ENCODE data around the gene TICAM1. TPM values are rescaled to one million over a fixed set of nuclear protein-coding genes. Genes with fewer than 3 reads are reported as not detected.

The TICAM1 gene
- total and polyA plus RNA-seq, 2 of the 8 experiments (the other 6 are each of a cell fraction or from before 2014, with no cell fraction given): 0.41 to 0.65 TPM

- H3K36me3 ChIP-seq (ENCODE audit: control insufficient read depth in 2 of 4, insufficient read depth in 4 of 4, low read length in 3 of 4): no peaks in the 10 kb centered on the region
- H3K79me2 ChIP-seq (ENCODE audit: control insufficient read depth in 1 of 2, insufficient read depth in 2 of 2, low read length in 2 of 2): no peaks in the 10 kb centered on the region
- H3K4ac ChIP-seq (replicated peaks; ENCODE audit: insufficient read length, low read depth, low read length): no peak overlapping the region
- no peak overlapping the region for H4K91ac ChIP-seq (replicated peaks; ENCODE audit: insufficient read length, low read length)
- H2AFZ ChIP-seq (ENCODE audit: low read length): no peak overlapping the region
- H3K4me2 ChIP-seq (ENCODE audit: insufficient read depth in 1 of 2, low read depth in 2 of 2, low read length in 2 of 2): no peak overlapping the region
- H3K14ac ChIP-seq (ENCODE audit: insufficient read length): no peak overlapping the region
- FAIRE-seq: no peak
- H2AK5ac ChIP-seq (ENCODE audit: low read depth, low read length): no peak overlapping the region
- H3K79me1 ChIP-seq (ENCODE audit: low read depth, low read length): no peaks in the 10 kb centered on the region
- peaks cover 0 to 3% (median 0%) of the 10 kb centered on the region in 4 experiments; a peak in 1 of 7 replicates for H3K4me1 ChIP-seq (replicated peaks in 1 of 4; ENCODE audit: control insufficient read depth in 3 of 4, insufficient read depth in 4 of 4, low read length in 3 of 4)
- H3K56ac ChIP-seq (replicated peaks; ENCODE audit: insufficient read length, low read depth, low read length): no peak overlapping the region
- DNase-seq (ENCODE audit: low read depth in 1 of 2, low spot score in 2 of 2): no peak
- peaks cover 3 to 4% of the 10 kb centered on the region in 2 experiments for H4K20me1 ChIP-seq (replicated peaks in 1 of 2; ENCODE audit: control insufficient read depth in 1 of 2, insufficient read depth in 2 of 2, low read length in 2 of 2)
- no peak overlapping the region for H3K4me3 ChIP-seq (ENCODE audit: extremely low read depth in 1 of 4, insufficient read depth in 2 of 4, low read depth in 3 of 4, low read length in 4 of 4)
- no peak overlapping the region for H3K18ac ChIP-seq (ENCODE audit: extremely low read depth, low read length)
- H4K8ac ChIP-seq (ENCODE audit: extremely low read depth, insufficient read depth, low read length): no peak overlapping the region
- H2BK12ac ChIP-seq (ENCODE audit: low read depth, low read length): no peak overlapping the region
- H3K23ac ChIP-seq (ENCODE audit: insufficient read length): no peak overlapping the region
- H3K27ac ChIP-seq (ENCODE audit: low read depth, low read length): no peak overlapping the region
- H4K5ac ChIP-seq (ENCODE audit: insufficient read length, low read depth, low read length): no peak overlapping the region
- 0 out of 7 replicates have a peak, but pooled peaks cover 0 to 2% (median 0%) of the 10 kb centered on the region in 4 experiments for H3K27me3 ChIP-seq (replicated peaks in 1 of 4; ENCODE audit: control insufficient read depth in 3 of 4, extremely low read depth in 1 of 4, insufficient read depth in 3 of 4, low read length in 3 of 4)
- no peaks in the 10 kb centered on the region for H3K23me2 ChIP-seq (ENCODE audit: low read depth, low read length)
- no peak overlapping the region for H2BK15ac ChIP-seq (ENCODE audit: low read length)
- ChIA-PET POLR2A (ENCODE audit: partially characterized antibody) (interaction anchor here (1.1 to 1.6 kb wide), 2 partner anchors 18 to 41 kb away, joined by 3 read pairs; no protein-coding TSS in a partner anchor), CTCF (ENCODE audit: partially characterized antibody) (interaction anchor here (0.9 to 2.2 kb wide), 4 partner anchors 10 to 40 kb away, joined by 3 to 15 read pairs (median 5); no protein-coding TSS in a partner anchor)
- no peak overlapping the region for H2BK20ac ChIP-seq (ENCODE audit: low read length)
- H2BK120ac ChIP-seq (replicated peaks; ENCODE audit: low read depth, low read length): no peak overlapping the region
- WGBS, 2 experiments (ENCODE audit: extremely low coverage in 1 of 2, insufficient coverage in 1 of 2, insufficient read length in 1 of 2, insufficient replicate concordance in 2 of 2, low coverage in 1 of 2, low lambda C conversion rate in 2 of 2, missing lambda C conversion rate in 1 of 2): 73% methylated on average over 9 of the region's 9 CpGs; no CpG with 5 or more reads in 1 of the 2 experiments
- H3K9me3 ChIP-seq (ENCODE audit: insufficient read depth in 2 of 2, low read depth in 1 of 2, low read length in 1 of 2): peaks cover 0 to 2% of the 10 kb centered on the region in 2 experiments; a peak in 1 of 4 replicates
- H3K9ac ChIP-seq (replicated peaks in 1 of 4; ENCODE audit: extremely low read depth in 1 of 4, low read depth in 3 of 4, low read length in 3 of 4): no peak overlapping the region
- H2BK5ac ChIP-seq (ENCODE audit: low read depth, low read length): no peak overlapping the region
- no peak for TF ChIP-seq NRF1 (IDR thresholded peaks at IDR 0.05; ENCODE audit: low read depth, low read length)
- TF ChIP-seq EGR1 (IDR thresholded peaks at IDR 0.05; ENCODE audit: borderline replicate concordance, low read depth, low read length): no peak
- TF ChIP-seq POLR2AphosphoS5 (IDR thresholded peaks at IDR 0.05; ENCODE audit: low read depth, low read length): no peak
- TF ChIP-seq SP2 (IDR thresholded peaks at IDR 0.05; ENCODE audit: low read length): no peak
- TF ChIP-seq KDM1A (IDR thresholded peaks at IDR 0.05; ENCODE audit: borderline replicate concordance, low read length): no peak
- no peak for TF ChIP-seq CTBP2 (IDR thresholded peaks at IDR 0.05; ENCODE audit: borderline replicate concordance, insufficient read depth, insufficient read length, low read length)
- TF ChIP-seq, protein P1, sequence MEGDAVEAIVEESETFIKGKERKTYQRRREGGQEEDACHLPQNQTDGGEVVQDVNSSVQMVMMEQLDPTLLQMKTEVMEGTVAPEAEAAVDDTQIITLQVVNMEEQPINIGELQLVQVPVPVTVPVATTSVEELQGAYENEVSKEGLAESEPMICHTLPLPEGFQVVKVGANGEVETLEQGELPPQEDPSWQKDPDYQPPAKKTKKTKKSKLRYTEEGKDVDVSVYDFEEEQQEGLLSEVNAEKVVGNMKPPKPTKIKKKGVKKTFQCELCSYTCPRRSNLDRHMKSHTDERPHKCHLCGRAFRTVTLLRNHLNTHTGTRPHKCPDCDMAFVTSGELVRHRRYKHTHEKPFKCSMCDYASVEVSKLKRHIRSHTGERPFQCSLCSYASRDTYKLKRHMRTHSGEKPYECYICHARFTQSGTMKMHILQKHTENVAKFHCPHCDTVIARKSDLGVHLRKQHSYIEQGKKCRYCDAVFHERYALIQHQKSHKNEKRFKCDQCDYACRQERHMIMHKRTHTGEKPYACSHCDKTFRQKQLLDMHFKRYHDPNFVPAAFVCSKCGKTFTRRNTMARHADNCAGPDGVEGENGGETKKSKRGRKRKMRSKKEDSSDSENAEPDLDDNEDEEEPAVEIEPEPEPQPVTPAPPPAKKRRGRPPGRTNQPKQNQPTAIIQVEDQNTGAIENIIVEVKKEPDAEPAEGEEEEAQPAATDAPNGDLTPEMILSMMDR (IDR thresholded peaks at IDR 0.05; ENCODE audit: control extremely low read depth in 1 of 3, insufficient read depth in 1 of 3, low read depth in 1 of 3, low read length in 3 of 3): no peak
- TF ChIP-seq MAX (IDR thresholded peaks at IDR 0.05): no peak
- no peak for TF ChIP-seq FOSL1 (IDR thresholded peaks at IDR 0.05; ENCODE audit: insufficient read depth, low read depth, low read length)
Measured at GRCh38 chr19:4773047-4773640, 58.4 kb downstream of the TICAM1 start.

Data from H1 (cell line).